ENCODE data around the gene ZFYVE16. TPM values are rescaled to one million over a fixed set of nuclear protein-coding genes. Genes with fewer than 3 reads are reported as not detected.

ZFYVE16 gene
- total RNA-seq (2022) = 46.9 and 50.2 TPM in 2 replicates
- Bru-seq, nascent RNA = percentile 88 among the genes with signal in this experiment
- BruChase-seq, experiment 1, labeled RNA remaining after a 2-hour chase = percentile 91 among the genes with signal in this experiment
- percentile 87 among the genes with signal in this experiment for BruChase-seq, experiment 2, labeled RNA remaining after a 6-hour chase
- long read RNA-seq, full-length matches to known transcripts = 8 of 16 reads
- long read RNA-seq, partial matches to known transcripts = 3 of 16 reads
- long read RNA-seq, other reads (novel, unspliced or antisense) = 5 of 16 reads

GRCh38 chr5:80407735-80408483 lies at the start of gene ZFYVE16:
ZFYVE16 (plus strand) TSS chr5:80408064; CDS start chr5:80434148, 26,084 bp downstream.
- BruUV-seq (replicated peaks) = no TSS peak
- Histone ChIP-seq H3K27me3 (replicated peaks; ENCODE audit: control insufficient read depth, insufficient read depth, low read length) (no peaks in the 10 kb centered on the region), H3K4me3 (ENCODE audit: low read depth, low read length) (peak within 1 kb of the TSS; percentile 57), H3K36me3 (ENCODE audit: control insufficient read depth, insufficient read depth, low read length) (no peaks in the 10 kb centered on the region), H3K4me1 (peaks cover 4% of the 10 kb centered on the region; the same call in 1 of the 2 replicates), H3K9me3 (no peaks in the 10 kb centered on the region)
- no peaks in the 10 kb centered on the region for H3K9me3 Mint-ChIP-seq (ENCODE audit: unreplicated experiment)
- CTCF ChIA-PET = interaction anchor here (1.3 kb wide), 1 partner anchor 73 kb away, joined by 3 read pairs; no protein-coding TSS in a partner anchor
- intact Hi-C loops (cut with micrococcal nuclease; ENCODE audit: unreplicated experiment) = loop anchor here (1.0 to 5.0 kb wide), 3 partner anchors 62 to 1171 kb away; partner anchors contain the start of gene JMY
- H3K4me1 Mint-ChIP-seq (ENCODE audit: low read depth, unreplicated experiment) = peaks cover 7% of the 10 kb centered on the region
- peak; percentile 98 to 99 for DNase-seq
- H3K36me3 Mint-ChIP-seq (ENCODE audit: insufficient read depth, unreplicated experiment) = peaks cover 13% of the 10 kb centered on the region
- TF ChIP-seq, protein P1, sequence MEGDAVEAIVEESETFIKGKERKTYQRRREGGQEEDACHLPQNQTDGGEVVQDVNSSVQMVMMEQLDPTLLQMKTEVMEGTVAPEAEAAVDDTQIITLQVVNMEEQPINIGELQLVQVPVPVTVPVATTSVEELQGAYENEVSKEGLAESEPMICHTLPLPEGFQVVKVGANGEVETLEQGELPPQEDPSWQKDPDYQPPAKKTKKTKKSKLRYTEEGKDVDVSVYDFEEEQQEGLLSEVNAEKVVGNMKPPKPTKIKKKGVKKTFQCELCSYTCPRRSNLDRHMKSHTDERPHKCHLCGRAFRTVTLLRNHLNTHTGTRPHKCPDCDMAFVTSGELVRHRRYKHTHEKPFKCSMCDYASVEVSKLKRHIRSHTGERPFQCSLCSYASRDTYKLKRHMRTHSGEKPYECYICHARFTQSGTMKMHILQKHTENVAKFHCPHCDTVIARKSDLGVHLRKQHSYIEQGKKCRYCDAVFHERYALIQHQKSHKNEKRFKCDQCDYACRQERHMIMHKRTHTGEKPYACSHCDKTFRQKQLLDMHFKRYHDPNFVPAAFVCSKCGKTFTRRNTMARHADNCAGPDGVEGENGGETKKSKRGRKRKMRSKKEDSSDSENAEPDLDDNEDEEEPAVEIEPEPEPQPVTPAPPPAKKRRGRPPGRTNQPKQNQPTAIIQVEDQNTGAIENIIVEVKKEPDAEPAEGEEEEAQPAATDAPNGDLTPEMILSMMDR (IDR thresholded peaks at IDR 0.05; ENCODE audit: insufficient read depth in 1 of 2, low read depth in 1 of 2, low read length in 1 of 2, severe bottlenecking in 1 of 2, unreplicated experiment in 1 of 2) = peak; percentile 39 to 40
- H3K27ac Mint-ChIP-seq (ENCODE audit: unreplicated experiment) = peak within 1 kb of the TSS; percentile 66
- POLR2A ChIA-PET = interaction anchor here (1.2 to 1.4 kb wide), 2 partner anchors 61 to 314 kb away, joined by 4 to 9 read pairs; no protein-coding TSS in a partner anchor
- no peaks in the 10 kb centered on the region for H3K27me3 Mint-ChIP-seq (ENCODE audit: insufficient read depth, unreplicated experiment)
- H3K4me3 Mint-ChIP-seq (ENCODE audit: unreplicated experiment) = peak within 1 kb of the TSS; percentile 75

DNA sequence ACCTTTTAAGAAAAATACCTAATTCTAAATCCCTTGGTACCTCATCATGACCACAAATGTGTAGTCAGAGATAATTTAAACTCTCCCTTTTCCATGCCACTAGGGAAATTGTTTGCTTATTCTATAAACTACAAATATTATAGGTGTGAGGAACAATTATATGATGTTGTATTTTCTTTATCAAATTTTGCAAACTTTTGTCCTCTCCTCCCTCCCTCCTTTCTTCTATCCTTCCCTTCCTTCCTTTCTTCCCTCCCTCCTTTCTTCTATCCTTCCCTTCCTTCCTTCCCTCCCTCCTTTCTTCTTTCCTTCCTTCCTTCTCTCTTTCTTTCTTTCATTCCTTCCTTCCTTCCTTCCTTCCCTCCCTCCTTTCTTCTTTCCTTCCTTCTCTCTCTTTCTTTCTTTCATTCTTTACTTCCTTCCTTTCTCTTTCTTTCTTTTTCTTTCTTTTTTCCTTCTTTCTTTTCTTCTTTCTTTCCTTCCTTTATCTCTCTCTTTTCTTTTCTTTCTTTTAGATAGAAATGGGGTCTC lies 46.9 kb upstream of the ZFYVE16 start:
- DNase-seq = no peak
- Histone ChIP-seq H3K4me3 (ENCODE audit: low read depth, low read length) (no peak overlapping the region), H3K36me3 (ENCODE audit: control insufficient read depth, insufficient read depth, low read length) (no peaks in the 10 kb centered on the region), H3K4me1 (peaks cover 4% of the 10 kb centered on the region), H3K27me3 (replicated peaks; ENCODE audit: control insufficient read depth, insufficient read depth, low read length) (no peaks in the 10 kb centered on the region), H3K9me3 (no peaks in the 10 kb centered on the region)
- H3K36me3 Mint-ChIP-seq (ENCODE audit: insufficient read depth, unreplicated experiment) = no peaks in the 10 kb centered on the region
- CTCF ChIA-PET = no interaction called here
- no peaks in the 10 kb centered on the region for H3K4me1 Mint-ChIP-seq (ENCODE audit: low read depth, unreplicated experiment)
- no TSS peak for BruUV-seq (replicated peaks)
- no peak overlapping the region for H3K27ac Mint-ChIP-seq (ENCODE audit: unreplicated experiment)
- H3K9me3 Mint-ChIP-seq (ENCODE audit: unreplicated experiment) = no peaks in the 10 kb centered on the region
- TF ChIP-seq, protein P1 (IDR thresholded peaks at IDR 0.05; ENCODE audit: insufficient read depth in 1 of 2, low read depth in 1 of 2, low read length in 1 of 2, severe bottlenecking in 1 of 2, unreplicated experiment in 1 of 2) = no peak
- H3K4me3 Mint-ChIP-seq (ENCODE audit: unreplicated experiment) = no peak overlapping the region
- POLR2A ChIA-PET = no interaction called here
- intact Hi-C loops (cut with micrococcal nuclease; ENCODE audit: unreplicated experiment) = no loop called here
- no peaks in the 10 kb centered on the region for H3K27me3 Mint-ChIP-seq (ENCODE audit: insufficient read depth, unreplicated experiment)

DNA sequence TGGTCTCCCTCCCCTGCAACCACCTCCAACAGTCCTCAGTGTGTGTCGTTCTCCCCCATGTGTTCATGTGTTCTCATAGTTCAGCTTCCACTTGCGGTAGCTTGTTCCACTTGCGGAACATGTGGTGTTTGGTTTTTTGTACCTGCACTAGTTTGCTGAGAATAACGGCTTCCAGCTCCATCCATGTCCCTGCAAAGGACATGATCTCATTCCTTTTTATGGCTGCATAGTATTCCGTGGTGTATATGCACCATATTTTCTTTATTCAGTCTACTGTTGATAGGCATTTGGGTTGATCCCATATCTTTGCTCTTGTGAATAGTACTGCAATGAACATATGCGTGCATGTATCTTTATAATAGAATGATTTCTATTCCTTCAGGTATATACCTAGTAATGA lies 43.0 kb upstream of the ZFYVE16 start:
- DNase-seq = no peak
- Histone ChIP-seq H3K36me3 (ENCODE audit: control insufficient read depth, insufficient read depth, low read length) (no peaks in the 10 kb centered on the region), H3K4me3 (ENCODE audit: low read depth, low read length) (no peak overlapping the region), H3K27me3 (replicated peaks; ENCODE audit: control insufficient read depth, insufficient read depth, low read length) (no peaks in the 10 kb centered on the region), H3K9me3 (no peaks in the 10 kb centered on the region), H3K4me1 (peaks cover 4% of the 10 kb centered on the region)
- Mint-ChIP-seq H3K4me1 (ENCODE audit: low read depth, unreplicated experiment) (peaks cover 2% of the 10 kb centered on the region), H3K36me3 (ENCODE audit: insufficient read depth, unreplicated experiment) (no peaks in the 10 kb centered on the region), H3K27me3 (ENCODE audit: insufficient read depth, unreplicated experiment) (no peaks in the 10 kb centered on the region), H3K4me3 (ENCODE audit: unreplicated experiment) (no peak overlapping the region), H3K27ac (ENCODE audit: unreplicated experiment) (no peak overlapping the region), H3K9me3 (ENCODE audit: unreplicated experiment) (no peaks in the 10 kb centered on the region)
- ChIA-PET CTCF (interaction anchor here (1.5 kb wide), 1 partner anchor 19 kb away, joined by 3 read pairs; no protein-coding TSS in a partner anchor), POLR2A (no interaction called here)
- intact Hi-C loops (cut with micrococcal nuclease; ENCODE audit: unreplicated experiment) = no loop called here
- TF ChIP-seq, protein P1 (IDR thresholded peaks at IDR 0.05; ENCODE audit: insufficient read depth in 1 of 2, low read depth in 1 of 2, low read length in 1 of 2, severe bottlenecking in 1 of 2, unreplicated experiment in 1 of 2) = no peak
- BruUV-seq (replicated peaks) = no TSS peak
